Measurements from ENCODE around the gene CREBRF. TPM values are rescaled to one million over a fixed set of nuclear protein-coding genes. Genes with fewer than 3 reads are reported as not detected.

Gene CREBRF
- total and polyA plus RNA-seq, 9 of the 15 experiments (the other 6 are each of a cell fraction or from before 2014, with no cell fraction given): 1.1 to 4.9 (median 2.9) TPM

DNA sequence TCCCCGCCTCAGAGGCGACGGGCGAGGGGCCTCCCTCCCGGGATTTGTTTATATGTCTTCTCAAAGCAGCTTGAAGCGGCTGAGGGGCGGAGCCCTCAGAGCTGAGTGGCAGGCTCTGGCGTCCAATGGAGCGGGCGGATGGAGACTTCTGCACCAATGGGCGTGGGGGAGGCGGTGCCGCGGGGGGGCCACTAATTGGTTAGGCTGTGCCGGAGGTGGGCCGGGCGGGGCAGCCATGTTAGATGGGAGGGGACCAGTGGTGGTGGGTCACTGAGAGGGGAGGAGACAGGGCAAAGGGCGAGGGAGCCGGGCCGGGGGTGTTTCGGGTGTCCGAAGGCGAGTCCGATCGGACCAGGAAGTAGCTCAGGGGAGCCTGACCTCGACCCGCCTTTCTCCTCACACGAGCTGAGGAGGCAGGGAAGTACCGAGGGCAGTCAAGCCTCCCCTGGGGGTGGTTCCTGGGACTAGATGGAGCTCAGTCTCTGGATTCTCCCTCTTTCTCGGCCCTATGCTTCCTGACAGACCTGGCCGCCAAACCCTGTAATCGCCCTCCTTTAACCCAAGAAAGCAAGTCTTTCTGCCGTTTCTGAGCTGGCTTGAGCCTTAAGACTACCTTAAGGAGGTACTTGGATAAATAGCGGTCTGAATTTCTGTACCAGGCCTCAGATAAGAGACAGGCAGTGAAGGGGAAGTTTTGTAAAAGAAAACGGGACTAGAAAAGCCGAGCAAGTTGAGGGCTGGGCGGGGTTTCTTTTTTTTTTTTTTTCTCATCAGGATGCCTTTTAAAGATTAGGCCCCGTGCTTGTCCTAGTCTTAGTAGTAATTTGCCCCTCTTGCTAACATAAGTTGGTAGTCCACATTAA lies 1.1 kb downstream of the CREBRF start (continued):
- TF ChIP-seq ELF1 (tag; IDR thresholded peaks at IDR 0.05): peak; percentile 83
- no peak for TF ChIP-seq KDM1A (IDR thresholded peaks at IDR 0.05)
- TF ChIP-seq CBX3 (IDR thresholded peaks at IDR 0.05; ENCODE audit: borderline replicate concordance in 1 of 2, low read length in 2 of 2): no peak; a peak in 1 of 3 replicates
- TF ChIP-seq HEY1 (CRISPR knock-in tag; IDR thresholded peaks at IDR 0.05; ENCODE audit: borderline replicate concordance): no peak
- TF ChIP-seq ZNF77 (CRISPR knock-in tag; IDR thresholded peaks at IDR 0.05): no peak
- TF ChIP-seq, protein P1, sequence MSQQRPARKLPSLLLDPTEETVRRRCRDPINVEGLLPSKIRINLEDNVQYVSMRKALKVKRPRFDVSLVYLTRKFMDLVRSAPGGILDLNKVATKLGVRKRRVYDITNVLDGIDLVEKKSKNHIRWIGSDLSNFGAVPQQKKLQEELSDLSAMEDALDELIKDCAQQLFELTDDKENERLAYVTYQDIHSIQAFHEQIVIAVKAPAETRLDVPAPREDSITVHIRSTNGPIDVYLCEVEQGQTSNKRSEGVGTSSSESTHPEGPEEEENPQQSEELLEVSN (IDR thresholded peaks at IDR 0.05; ENCODE audit: borderline replicate concordance in 1 of 2, extremely low read depth in 1 of 2, insufficient read depth in 1 of 2, insufficient read length in 1 of 2, low read depth in 1 of 2, low read length in 1 of 2, poor library complexity in 1 of 2, severe bottlenecking in 1 of 2): peak; percentile 19 to 28
- no peak for TF ChIP-seq NONO (IDR thresholded peaks at IDR 0.05; ENCODE audit: low read depth in 2 of 2, low read length in 1 of 2)
- peak; percentile 26 for TF ChIP-seq PHF20 (IDR thresholded peaks at IDR 0.05; ENCODE audit: partially characterized antibody)
- no peak for TF ChIP-seq MEF2D (tag; conservative IDR thresholded peaks at IDR 0.05; ENCODE audit: low read depth)
- peak; percentile 60 for TF ChIP-seq SAP30 (IDR thresholded peaks at IDR 0.05; ENCODE audit: borderline replicate concordance, insufficient read depth, low read depth, low read length, poor library complexity, severe bottlenecking)
- no peak for TF ChIP-seq ZNF224 (CRISPR knock-in tag; IDR thresholded peaks at IDR 0.05)
- TF ChIP-seq POLR2G (IDR thresholded peaks at IDR 0.05; ENCODE audit: low read depth, low read length): peak; percentile 66
- TF ChIP-seq ZNF707 (CRISPR knock-in tag; conservative IDR thresholded peaks at IDR 0.05): no peak
- TF ChIP-seq FOXA3 (CRISPR knock-in tag; conservative IDR thresholded peaks at IDR 0.05 in 1 of 2, IDR thresholded peaks at IDR 0.05 in 1 of 2): no peak
- peak; percentile 23 to 38; a peak in 2 of 4 replicates for TF ChIP-seq RCOR1 (IDR thresholded peaks at IDR 0.05; ENCODE audit: borderline replicate concordance in 1 of 2, low read depth in 2 of 2, low read length in 2 of 2)
- peak; percentile 59 for TF ChIP-seq EGR1 (conservative IDR thresholded peaks at IDR 0.05)
- TF ChIP-seq, protein P2, sequence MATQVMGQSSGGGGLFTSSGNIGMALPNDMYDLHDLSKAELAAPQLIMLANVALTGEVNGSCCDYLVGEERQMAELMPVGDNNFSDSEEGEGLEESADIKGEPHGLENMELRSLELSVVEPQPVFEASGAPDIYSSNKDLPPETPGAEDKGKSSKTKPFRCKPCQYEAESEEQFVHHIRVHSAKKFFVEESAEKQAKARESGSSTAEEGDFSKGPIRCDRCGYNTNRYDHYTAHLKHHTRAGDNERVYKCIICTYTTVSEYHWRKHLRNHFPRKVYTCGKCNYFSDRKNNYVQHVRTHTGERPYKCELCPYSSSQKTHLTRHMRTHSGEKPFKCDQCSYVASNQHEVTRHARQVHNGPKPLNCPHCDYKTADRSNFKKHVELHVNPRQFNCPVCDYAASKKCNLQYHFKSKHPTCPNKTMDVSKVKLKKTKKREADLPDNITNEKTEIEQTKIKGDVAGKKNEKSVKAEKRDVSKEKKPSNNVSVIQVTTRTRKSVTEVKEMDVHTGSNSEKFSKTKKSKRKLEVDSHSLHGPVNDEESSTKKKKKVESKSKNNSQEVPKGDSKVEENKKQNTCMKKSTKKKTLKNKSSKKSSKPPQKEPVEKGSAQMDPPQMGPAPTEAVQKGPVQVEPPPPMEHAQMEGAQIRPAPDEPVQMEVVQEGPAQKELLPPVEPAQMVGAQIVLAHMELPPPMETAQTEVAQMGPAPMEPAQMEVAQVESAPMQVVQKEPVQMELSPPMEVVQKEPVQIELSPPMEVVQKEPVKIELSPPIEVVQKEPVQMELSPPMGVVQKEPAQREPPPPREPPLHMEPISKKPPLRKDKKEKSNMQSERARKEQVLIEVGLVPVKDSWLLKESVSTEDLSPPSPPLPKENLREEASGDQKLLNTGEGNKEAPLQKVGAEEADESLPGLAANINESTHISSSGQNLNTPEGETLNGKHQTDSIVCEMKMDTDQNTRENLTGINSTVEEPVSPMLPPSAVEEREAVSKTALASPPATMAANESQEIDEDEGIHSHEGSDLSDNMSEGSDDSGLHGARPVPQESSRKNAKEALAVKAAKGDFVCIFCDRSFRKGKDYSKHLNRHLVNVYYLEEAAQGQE (IDR thresholded peaks at IDR 0.05; ENCODE audit: borderline replicate concordance): no peak
- TF ChIP-seq, protein P2 (CRISPR knock-in tag; IDR thresholded peaks at IDR 0.05; ENCODE audit: low read depth): peak; percentile 55; the same call in 1 of the 2 replicates
